A549 (cell line): ENCODE data around the gene PTPRD.
"Not testable (repeated sequence)": the region's sequence is repeated elsewhere in the genome, so short reads cannot be mapped to it uniquely, and the experiment has no call there.

Source experiments
- CTCF ChIP-seq: fragments of >200 bp; sonication (Bioruptor Twin); formaldehyde crosslinking; IDR thresholded peaks from 3 replicates; pipeline ENCODE4 v1.5.1; 2016
- POLR2A ChIP-seq: IDR thresholded peaks from 2 replicates; pipeline ENCODE4 v1.6.1; 2012; ENCODE audit warnings: mild to moderate bottlenecking, low read length
- TF ChIP-seq, protein P1 (sequence below): fragments of 150-350 bp; IDR thresholded peaks from 2 replicates; pipeline ENCODE4 v1.6.1; 2014; ENCODE audit warnings: low read depth, mild to moderate bottlenecking, low read length

- not testable (repeated sequence) for TF ChIP-seq CTCF, POLR2A
- TF ChIP-seq, protein P1, sequence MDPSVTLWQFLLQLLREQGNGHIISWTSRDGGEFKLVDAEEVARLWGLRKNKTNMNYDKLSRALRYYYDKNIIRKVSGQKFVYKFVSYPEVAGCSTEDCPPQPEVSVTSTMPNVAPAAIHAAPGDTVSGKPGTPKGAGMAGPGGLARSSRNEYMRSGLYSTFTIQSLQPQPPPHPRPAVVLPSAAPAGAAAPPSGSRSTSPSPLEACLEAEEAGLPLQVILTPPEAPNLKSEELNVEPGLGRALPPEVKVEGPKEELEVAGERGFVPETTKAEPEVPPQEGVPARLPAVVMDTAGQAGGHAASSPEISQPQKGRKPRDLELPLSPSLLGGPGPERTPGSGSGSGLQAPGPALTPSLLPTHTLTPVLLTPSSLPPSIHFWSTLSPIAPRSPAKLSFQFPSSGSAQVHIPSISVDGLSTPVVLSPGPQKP: not testable (repeated sequence)
Observed at GRCh38 chr9:9043788-9044187, 1569.0 kb downstream of the PTPRD start.
